KMS-11 (cell line): ENCODE results near the gene AOPEP.

Source experiments
- H2AFZ ChIP-seq: fragments of 200-600 bp; sonication (generic); 2 replicates; pipeline ENCODE4 v1.6.1; 2016; ENCODE audit warnings: antibody characterized with exemption, mixed run types, low read depth
- H3K27ac ChIP-seq: fragments of 200-600 bp; sonication (generic); 2 replicates; pipeline ENCODE4 v1.6.1; 2016; ENCODE audit warnings: mild to moderate bottlenecking, mixed run types
- H3K27me3 ChIP-seq: fragments of 200-600 bp; sonication (generic); 2 replicates; pipeline ENCODE4 v1.6.1; 2017; ENCODE audit warnings: mild to moderate bottlenecking, low read depth, mixed run types, moderate library complexity; ENCODE audit not compliant: insufficient read depth
- H3K36me3 ChIP-seq: fragments of 200-600 bp; sonication (generic); 2 replicates; pipeline ENCODE4 v1.6.1; 2017; ENCODE audit warnings: mild to moderate bottlenecking, mixed run types; ENCODE audit not compliant: insufficient read depth
- H3K4me1 ChIP-seq: fragments of 200-600 bp; sonication (generic); 2 replicates; pipeline ENCODE4 v1.6.1; 2016; ENCODE audit warnings: mild to moderate bottlenecking, low read depth, mixed run types; ENCODE audit not compliant: poor library complexity, severe bottlenecking
- H3K4me2 ChIP-seq: fragments of 200-600 bp; sonication (generic); 2 replicates; pipeline ENCODE4 v1.7.0; 2016; ENCODE audit warnings: mild to moderate bottlenecking, mixed run types
- H3K4me3 ChIP-seq: fragments of 200-600 bp; sonication (generic); IDR thresholded peaks from 2 replicates; pipeline ENCODE4 v1.6.1; 2017; ENCODE audit warnings: low read depth, low read length, mixed read lengths; ENCODE audit not compliant: insufficient read depth
- H3K79me2 ChIP-seq: fragments of 200-600 bp; sonication (generic); 2 replicates; pipeline ENCODE4 v1.6.1; 2016; ENCODE audit warnings: low read depth, mixed run types; ENCODE audit not compliant: insufficient read depth
- H3K9ac ChIP-seq: fragments of 200-600 bp; sonication (generic); 2 replicates; pipeline ENCODE4 v1.6.1; 2016; ENCODE audit warnings: mild to moderate bottlenecking, mixed run types
- H4K20me1 ChIP-seq: fragments of 200-600 bp; sonication (generic); 2 replicates; pipeline ENCODE4 v1.6.1; 2016; ENCODE audit warnings: mild to moderate bottlenecking, mixed run types; ENCODE audit not compliant: insufficient read depth
- TF ChIP-seq, protein P1 (sequence below): fragments of 200-600 bp; sonication (generic); conservative IDR thresholded peaks from 2 replicates; pipeline ENCODE4 v1.6.1; 2017; ENCODE audit warnings: low read depth, mild to moderate bottlenecking, antibody characterized with exemption, low read length, moderate library complexity, mixed read lengths

AOPEP gene

DNA sequence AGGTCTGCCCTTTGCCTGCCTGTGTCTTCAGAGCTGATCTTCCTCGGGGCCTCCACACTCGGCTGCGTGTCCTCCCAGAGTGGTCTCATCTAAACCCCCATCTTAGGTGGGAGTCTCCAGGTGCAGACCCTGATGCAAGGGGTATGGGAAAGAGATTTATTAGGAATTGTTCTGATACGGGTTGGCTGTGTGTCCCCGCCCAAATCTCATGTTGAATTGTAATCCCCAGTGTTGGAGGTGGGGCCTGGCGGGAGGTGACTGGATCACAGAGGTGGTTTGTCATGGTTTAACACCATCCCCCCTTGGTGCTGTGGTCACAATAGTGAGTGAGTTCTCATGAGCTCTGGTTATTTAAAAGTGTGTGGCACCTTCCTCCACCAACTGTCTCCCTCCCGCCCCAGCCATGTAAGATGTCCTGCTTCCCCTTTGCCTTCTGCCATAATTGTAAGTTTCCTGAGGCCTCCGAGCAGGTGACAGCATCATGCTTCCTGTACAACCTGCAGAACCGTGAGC lies 208.4 kb downstream of the AOPEP start:
- no peaks in the 10 kb centered on the region for H3K79me2 ChIP-seq
- no peak overlapping the region for H3K9ac ChIP-seq
- no peaks in the 10 kb centered on the region for H3K4me1 ChIP-seq
- H3K27me3 ChIP-seq: no peaks in the 10 kb centered on the region
- H2AFZ ChIP-seq: no peak overlapping the region
- no peaks in the 10 kb centered on the region for H3K36me3 ChIP-seq
- TF ChIP-seq, protein P1, sequence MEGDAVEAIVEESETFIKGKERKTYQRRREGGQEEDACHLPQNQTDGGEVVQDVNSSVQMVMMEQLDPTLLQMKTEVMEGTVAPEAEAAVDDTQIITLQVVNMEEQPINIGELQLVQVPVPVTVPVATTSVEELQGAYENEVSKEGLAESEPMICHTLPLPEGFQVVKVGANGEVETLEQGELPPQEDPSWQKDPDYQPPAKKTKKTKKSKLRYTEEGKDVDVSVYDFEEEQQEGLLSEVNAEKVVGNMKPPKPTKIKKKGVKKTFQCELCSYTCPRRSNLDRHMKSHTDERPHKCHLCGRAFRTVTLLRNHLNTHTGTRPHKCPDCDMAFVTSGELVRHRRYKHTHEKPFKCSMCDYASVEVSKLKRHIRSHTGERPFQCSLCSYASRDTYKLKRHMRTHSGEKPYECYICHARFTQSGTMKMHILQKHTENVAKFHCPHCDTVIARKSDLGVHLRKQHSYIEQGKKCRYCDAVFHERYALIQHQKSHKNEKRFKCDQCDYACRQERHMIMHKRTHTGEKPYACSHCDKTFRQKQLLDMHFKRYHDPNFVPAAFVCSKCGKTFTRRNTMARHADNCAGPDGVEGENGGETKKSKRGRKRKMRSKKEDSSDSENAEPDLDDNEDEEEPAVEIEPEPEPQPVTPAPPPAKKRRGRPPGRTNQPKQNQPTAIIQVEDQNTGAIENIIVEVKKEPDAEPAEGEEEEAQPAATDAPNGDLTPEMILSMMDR: no peak
- H4K20me1 ChIP-seq: no peaks in the 10 kb centered on the region
- H3K27ac ChIP-seq: no peak overlapping the region
- H3K4me2 ChIP-seq: no peak overlapping the region
- H3K4me3 ChIP-seq: no peak overlapping the region

GRCh38 chr9:94935396-94935795 lies 208.9 kb downstream of the AOPEP start:
- Histone ChIP-seq H3K4me3 (no peak overlapping the region), H3K9ac (no peak overlapping the region)

GRCh38 chr9:94936419-94936818 lies 209.9 kb downstream of the AOPEP start:
- Histone ChIP-seq H3K79me2 (no peaks in the 10 kb centered on the region), H2AFZ (no peak overlapping the region), H3K9ac (no peak overlapping the region), H3K4me3 (no peak overlapping the region), H4K20me1 (no peaks in the 10 kb centered on the region), H3K27ac (no peak overlapping the region), H3K36me3 (no peaks in the 10 kb centered on the region), H3K4me1 (no peaks in the 10 kb centered on the region), H3K4me2 (no peak overlapping the region), H3K27me3 (no peaks in the 10 kb centered on the region)
- TF ChIP-seq, protein P1: no peak

More at GRCh38 chr9:94935396-94935795, 208.9 kb downstream of the AOPEP start:
- TF ChIP-seq, protein P1: no peak
- no peaks in the 10 kb centered on the region for H3K79me2 ChIP-seq
- no peaks in the 10 kb centered on the region for H3K36me3 ChIP-seq
- no peak overlapping the region for H3K4me2 ChIP-seq
- H3K4me1 ChIP-seq: no peaks in the 10 kb centered on the region
- no peaks in the 10 kb centered on the region for H3K27me3 ChIP-seq
- H4K20me1 ChIP-seq: no peaks in the 10 kb centered on the region
- H3K27ac ChIP-seq: no peak overlapping the region
- no peak overlapping the region for H2AFZ ChIP-seq

DNA sequence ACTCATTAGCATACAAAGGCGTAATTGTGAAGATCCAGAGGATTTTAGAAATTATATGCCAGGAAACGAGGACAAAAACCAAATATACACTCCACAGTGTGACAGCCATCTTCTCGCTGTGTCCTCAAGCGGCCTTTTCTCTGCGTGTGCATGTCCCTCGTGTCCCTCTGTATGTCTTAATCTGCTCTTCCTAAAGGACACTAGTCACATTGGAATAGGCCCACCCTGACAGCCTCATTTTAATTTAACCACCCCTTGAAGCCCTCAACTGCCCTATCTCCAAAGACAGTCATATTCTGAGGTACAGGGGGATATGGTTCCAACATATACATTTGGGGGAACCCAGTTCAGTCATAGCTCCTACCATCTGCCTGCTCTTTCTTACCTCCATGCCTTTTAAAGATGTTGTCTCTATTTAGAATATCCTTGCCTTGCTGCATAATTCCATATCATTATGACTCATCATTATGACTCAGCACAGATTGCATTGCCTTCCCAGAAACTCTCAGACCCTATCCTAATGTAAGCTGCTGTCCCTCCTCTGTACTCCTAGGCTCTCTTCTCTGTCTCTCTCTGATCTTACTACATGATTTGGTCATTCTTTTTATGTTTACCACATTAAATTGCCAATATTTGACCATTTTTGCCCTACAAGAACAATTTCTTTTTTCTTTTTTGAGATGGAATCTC lies 210.9 kb downstream of the AOPEP start:
- Histone ChIP-seq H4K20me1 (no peaks in the 10 kb centered on the region), H3K4me3 (no peak overlapping the region), H3K27ac (no peak overlapping the region), H3K79me2 (no peaks in the 10 kb centered on the region), H2AFZ (no peak overlapping the region), H3K36me3 (no peaks in the 10 kb centered on the region), H3K9ac (no peak overlapping the region), H3K4me1 (no peaks in the 10 kb centered on the region), H3K27me3 (no peaks in the 10 kb centered on the region), H3K4me2 (no peak overlapping the region)
- TF ChIP-seq, protein P1: no peak
